ENCODE results near the gene HYAL3. TPM values are rescaled to one million over a fixed set of nuclear protein-coding genes. Genes with fewer than 3 reads are reported as not detected.
"Not testable (repeated sequence)": the region's sequence is repeated elsewhere in the genome, so short reads cannot be mapped to it uniquely, and the experiment has no call there.

The HYAL3 gene
- total RNA-seq, 2 donors from 2014 or later = 2.7 to 3.7 TPM

GRCh38 chr3:50264383-50264963, 34.7 kb downstream of the HYAL3 start:
- peaks cover 3% of the 10 kb centered on the region for H3K4me1 Mint-ChIP-seq
- ATAC-seq (no peak), DNase-seq (no peak)
- no peaks in the 10 kb centered on the region for H3K27me3 Mint-ChIP-seq
- H3K27ac Mint-ChIP-seq = peak overlapping the region; percentile 68
- H3K4me3 Mint-ChIP-seq = no peak overlapping the region
- no peaks in the 10 kb centered on the region for H3K9me3 ChIP-seq (ENCODE audit: control insufficient read depth, low read length, poor library complexity, severe bottlenecking)
- H3K36me3 Mint-ChIP-seq (ENCODE audit: low read depth) = no peaks in the 10 kb centered on the region

- H3K4me3 Mint-ChIP-seq = no peak overlapping the region
Observed at GRCh38 chr3:50263478-50264382, 35.5 kb downstream of the HYAL3 start.

GRCh38 chr3:50262778-50263177, 36.4 kb downstream of the HYAL3 start:
- no peaks in the 10 kb centered on the region for H3K36me3 Mint-ChIP-seq (ENCODE audit: low read depth)
- H3K9me3 ChIP-seq (ENCODE audit: control insufficient read depth, low read length, poor library complexity, severe bottlenecking) = no peaks in the 10 kb centered on the region
- H3K27me3 Mint-ChIP-seq = no peaks in the 10 kb centered on the region
- H3K27ac Mint-ChIP-seq = peak overlapping the region; percentile 68
- peaks cover 7% of the 10 kb centered on the region for H3K4me1 Mint-ChIP-seq
- ATAC-seq = no peak
- no peak for DNase-seq
- no peak overlapping the region for H3K4me3 Mint-ChIP-seq

More at GRCh38 chr3:50263478-50264382, 35.5 kb downstream of the HYAL3 start:
- Mint-ChIP-seq H3K4me1 (peaks cover 7% of the 10 kb centered on the region), H3K27me3 (no peaks in the 10 kb centered on the region), H3K27ac (peak overlapping the region; percentile 68), H3K36me3 (ENCODE audit: low read depth) (no peaks in the 10 kb centered on the region)
- H3K9me3 ChIP-seq (ENCODE audit: control insufficient read depth, low read length, poor library complexity, severe bottlenecking) = no peaks in the 10 kb centered on the region
- ATAC-seq (no peak), DNase-seq (no peak)

- not testable (repeated sequence) for H3K4me3 Mint-ChIP-seq; DNase-seq; ATAC-seq; H3K27me3 Mint-ChIP-seq; H3K4me1 Mint-ChIP-seq; H3K9me3 ChIP-seq (ENCODE audit: control insufficient read depth, low read length, poor library complexity, severe bottlenecking); H3K36me3 Mint-ChIP-seq (ENCODE audit: low read depth); H3K27ac Mint-ChIP-seq
Observed at GRCh38 chr3:50262200-50262599, 37.0 kb downstream of the HYAL3 start.

- ATAC-seq (no peak), DNase-seq (no peak)
- Mint-ChIP-seq H3K4me1 (peaks cover 7% of the 10 kb centered on the region), H3K36me3 (ENCODE audit: low read depth) (no peaks in the 10 kb centered on the region), H3K4me3 (no peak overlapping the region), H3K27ac (no peak overlapping the region), H3K27me3 (no peaks in the 10 kb centered on the region)
- H3K9me3 ChIP-seq (ENCODE audit: control insufficient read depth, low read length, poor library complexity, severe bottlenecking) = no peaks in the 10 kb centered on the region
Observed at GRCh38 chr3:50261505-50261904, 37.7 kb downstream of the HYAL3 start.

- ATAC-seq (no peak), DNase-seq (no peak)
- H3K9me3 ChIP-seq (ENCODE audit: control insufficient read depth, low read length, poor library complexity, severe bottlenecking) = no peaks in the 10 kb centered on the region
- H3K27ac Mint-ChIP-seq = no peak overlapping the region
- H3K27me3 Mint-ChIP-seq = no peaks in the 10 kb centered on the region
- H3K4me1 Mint-ChIP-seq = peaks cover 7% of the 10 kb centered on the region
- no peak overlapping the region for H3K4me3 Mint-ChIP-seq
- no peaks in the 10 kb centered on the region for H3K36me3 Mint-ChIP-seq (ENCODE audit: low read depth)
Observed at GRCh38 chr3:50260942-50261441, 38.2 kb downstream of the HYAL3 start.

- ATAC-seq (peak; percentile 96), DNase-seq (peak; percentile 79 to 81 (median 81))
- H3K9me3 ChIP-seq (ENCODE audit: control insufficient read depth, low read length, poor library complexity, severe bottlenecking) = no peaks in the 10 kb centered on the region
- Mint-ChIP-seq H3K4me1 (peaks cover 7% of the 10 kb centered on the region), H3K27ac (no peak overlapping the region), H3K36me3 (ENCODE audit: low read depth) (no peaks in the 10 kb centered on the region), H3K4me3 (peak overlapping the region; percentile 82), H3K27me3 (no peaks in the 10 kb centered on the region)
Observed at GRCh38 chr3:50260027-50260941, 38.9 kb downstream of the HYAL3 start.

- Mint-ChIP-seq H3K4me1 (peaks cover 7% of the 10 kb centered on the region), H3K27ac (peak overlapping the region; percentile 9), H3K27me3 (no peaks in the 10 kb centered on the region), H3K36me3 (ENCODE audit: low read depth) (no peaks in the 10 kb centered on the region), H3K4me3 (peak overlapping the region; percentile 82)
- ATAC-seq (peak; percentile 17), DNase-seq (no peak)
- H3K9me3 ChIP-seq (ENCODE audit: control insufficient read depth, low read length, poor library complexity, severe bottlenecking) = no peaks in the 10 kb centered on the region
Observed at GRCh38 chr3:50259432-50260026, 39.7 kb downstream of the HYAL3 start.

- Mint-ChIP-seq H3K27ac (peak overlapping the region; percentile 9), H3K4me3 (peak overlapping the region; percentile 82), H3K27me3 (no peaks in the 10 kb centered on the region), H3K36me3 (ENCODE audit: low read depth) (no peaks in the 10 kb centered on the region), H3K4me1 (peaks cover 7% of the 10 kb centered on the region)
- H3K9me3 ChIP-seq (ENCODE audit: control insufficient read depth, low read length, poor library complexity, severe bottlenecking) = no peaks in the 10 kb centered on the region
- ATAC-seq (no peak), DNase-seq (no peak)
Observed at GRCh38 chr3:50258979-50259378, 40.2 kb downstream of the HYAL3 start.

GRCh38 chr3:50258029-50258680, 41.0 kb downstream of the HYAL3 start:
- DNase-seq (no peak), ATAC-seq (no peak)
- H3K9me3 ChIP-seq (ENCODE audit: control insufficient read depth, low read length, poor library complexity, severe bottlenecking) = no peaks in the 10 kb centered on the region
- Mint-ChIP-seq H3K4me1 (peaks cover 7% of the 10 kb centered on the region), H3K4me3 (no peak overlapping the region), H3K36me3 (ENCODE audit: low read depth) (no peaks in the 10 kb centered on the region), H3K27ac (peak overlapping the region; percentile 9), H3K27me3 (no peaks in the 10 kb centered on the region)

- H3K4me3 Mint-ChIP-seq = no peak overlapping the region
- peak overlapping the region; percentile 45 for H3K27ac Mint-ChIP-seq
- DNase-seq (no peak), ATAC-seq (no peak)
- no peaks in the 10 kb centered on the region for H3K36me3 Mint-ChIP-seq (ENCODE audit: low read depth)
- peaks cover 7% of the 10 kb centered on the region for H3K4me1 Mint-ChIP-seq
- H3K27me3 Mint-ChIP-seq = no peaks in the 10 kb centered on the region
- H3K9me3 ChIP-seq (ENCODE audit: control insufficient read depth, low read length, poor library complexity, severe bottlenecking) = no peaks in the 10 kb centered on the region
Observed at GRCh38 chr3:50256978-50257890, 42.0 kb downstream of the HYAL3 start.
